HG03558 (cell line): ENCODE results near the gene ESRRA.

ENCODE experiments used
- ATAC-seq: cut with Tn5 transposase; IDR thresholded peaks from one replicate; pipeline ENCODE4 v1.9.1; 2021; ENCODE audit warnings: moderate number of reproducible peaks; ENCODE audit not compliant: unreplicated experiment; ENCODE audit errors: extremely low read depth

ESRRA gene

DNA sequence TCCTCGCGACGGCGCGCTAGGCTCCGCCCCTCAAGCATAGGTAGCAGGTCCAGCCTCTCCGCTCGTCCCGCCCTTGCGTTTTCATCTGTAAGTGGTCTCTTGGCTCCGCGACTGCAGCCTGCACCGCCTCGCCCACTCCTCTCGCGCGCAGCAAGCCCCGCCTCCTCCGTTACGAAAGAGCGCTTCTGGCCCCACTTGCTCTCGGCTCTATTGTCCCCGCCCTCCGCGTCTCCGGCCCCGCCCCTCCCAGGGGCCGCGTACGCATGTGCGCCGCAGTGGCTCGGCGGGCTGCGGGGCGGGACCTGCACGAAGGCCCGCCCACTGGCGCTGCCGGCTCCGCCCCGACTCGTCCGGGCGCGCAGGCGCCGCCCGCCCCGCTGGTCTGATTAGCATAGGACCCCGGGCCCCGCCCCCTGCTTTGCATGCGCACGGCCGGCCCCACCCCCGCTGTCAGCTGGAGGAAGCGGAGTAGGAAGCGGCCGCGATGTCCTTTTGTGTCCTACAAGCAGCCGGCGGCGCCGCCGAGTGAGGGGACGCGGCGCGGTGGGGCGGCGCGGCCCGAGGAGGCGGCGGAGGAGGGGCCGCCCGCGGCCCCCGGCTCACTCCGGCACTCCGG is at the start of gene ESRRA:
ESRRA (plus strand) TSS at position 450 of the 616 bp plus-strand sequence. CDS start 1,656 bp downstream, outside the sequence.
- ATAC-seq, result peak; percentile 56

GRCh38 chr11:64256300-64256699 is 49.0 kb upstream of the ESRRA start:
- ATAC-seq, result no peak

DNA sequence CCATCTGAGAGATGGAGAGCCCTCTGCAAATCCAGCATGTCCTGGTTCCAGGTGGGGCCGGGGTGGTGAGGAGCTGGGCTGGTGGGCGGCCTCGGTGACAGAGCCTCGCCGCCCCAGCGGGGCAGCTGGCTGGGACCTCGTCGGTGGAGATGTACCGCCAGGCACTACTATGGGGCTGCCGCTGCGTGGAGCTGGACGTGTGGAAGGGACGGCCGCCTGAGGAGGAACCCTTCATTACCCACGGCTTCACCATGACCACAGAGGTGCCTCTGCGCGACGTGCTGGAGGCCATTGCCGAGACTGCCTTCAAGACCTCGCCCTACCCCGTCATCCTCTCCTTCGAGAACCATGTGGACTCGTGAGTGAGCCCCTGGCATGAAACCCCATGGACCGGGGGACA is 47.0 kb upstream of the ESRRA start:
- ATAC-seq, result no peak

DNA sequence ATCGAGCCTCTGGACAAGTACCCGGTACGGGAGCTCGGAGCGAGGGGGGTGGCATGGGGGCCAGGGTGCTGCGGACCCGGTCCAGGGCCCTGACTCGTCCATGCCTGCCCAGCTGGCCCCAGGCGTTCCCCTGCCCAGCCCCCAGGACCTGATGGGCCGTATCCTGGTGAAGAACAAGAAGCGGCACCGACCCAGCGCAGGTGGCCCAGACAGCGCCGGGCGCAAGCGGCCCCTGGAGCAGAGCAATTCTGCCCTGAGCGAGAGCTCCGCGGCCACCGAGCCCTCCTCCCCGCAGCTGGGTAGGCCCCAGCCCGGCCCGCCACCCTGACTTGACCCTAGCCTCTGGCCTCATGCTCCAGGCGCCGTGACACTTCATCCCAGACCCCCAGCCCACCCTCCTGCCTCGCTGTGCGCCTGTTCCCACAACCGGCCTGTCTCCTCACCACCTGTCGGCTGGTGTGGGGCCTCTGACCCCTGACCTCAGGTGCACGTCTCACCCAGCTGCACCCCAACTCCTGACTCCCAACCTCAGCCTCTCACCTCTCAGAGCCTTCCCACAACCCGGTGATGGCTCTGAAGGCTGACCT is 46.3 kb upstream of the ESRRA start:
- ATAC-seq, result no peak

- no peak for ATAC-seq
Measured at GRCh38 chr11:64259533-64260067, 45.7 kb upstream of the ESRRA start.

GRCh38 chr11:64260147-64260708 is 45.1 kb upstream of the ESRRA start:
- ATAC-seq, result no peak

GRCh38 chr11:64261556-64262080 is 43.7 kb upstream of the ESRRA start:
- no peak for ATAC-seq

DNA sequence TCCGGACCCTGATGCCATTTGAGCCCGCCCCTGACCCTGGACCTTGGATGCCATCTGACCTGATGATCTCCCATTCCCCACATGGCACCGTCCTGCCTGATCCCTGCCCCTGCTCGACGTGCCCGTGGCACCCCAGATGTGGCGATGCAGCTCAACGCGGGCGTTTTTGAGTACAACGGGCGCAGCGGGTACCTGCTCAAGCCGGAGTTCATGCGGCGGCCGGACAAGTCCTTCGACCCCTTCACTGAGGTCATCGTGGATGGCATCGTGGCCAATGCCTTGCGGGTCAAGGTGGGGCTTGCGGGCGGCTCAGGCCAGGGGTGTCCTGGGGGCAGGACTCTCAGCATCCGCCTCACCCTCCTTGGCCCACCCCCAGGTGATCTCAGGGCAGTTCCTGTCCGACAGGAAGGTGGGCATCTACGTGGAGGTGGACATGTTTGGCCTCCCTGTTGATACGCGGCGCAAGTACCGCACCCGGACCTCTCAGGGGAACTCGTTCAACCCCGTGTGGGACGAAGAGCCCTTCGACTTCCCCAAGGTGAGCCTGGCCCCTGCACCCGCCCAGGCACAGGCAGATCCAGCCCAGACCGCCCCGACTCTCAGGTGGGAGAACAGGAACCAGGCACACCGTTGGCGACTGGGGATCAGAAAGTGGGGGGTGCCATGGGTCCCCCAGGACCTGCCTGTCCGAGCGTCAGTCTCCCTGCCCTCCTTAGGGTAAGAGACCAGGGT is 42.9 kb upstream of the ESRRA start:
- ATAC-seq, result no peak

GRCh38 chr11:64263021-64263946 is 42.0 kb upstream of the ESRRA start:
- ATAC-seq, result no peak

DNA sequence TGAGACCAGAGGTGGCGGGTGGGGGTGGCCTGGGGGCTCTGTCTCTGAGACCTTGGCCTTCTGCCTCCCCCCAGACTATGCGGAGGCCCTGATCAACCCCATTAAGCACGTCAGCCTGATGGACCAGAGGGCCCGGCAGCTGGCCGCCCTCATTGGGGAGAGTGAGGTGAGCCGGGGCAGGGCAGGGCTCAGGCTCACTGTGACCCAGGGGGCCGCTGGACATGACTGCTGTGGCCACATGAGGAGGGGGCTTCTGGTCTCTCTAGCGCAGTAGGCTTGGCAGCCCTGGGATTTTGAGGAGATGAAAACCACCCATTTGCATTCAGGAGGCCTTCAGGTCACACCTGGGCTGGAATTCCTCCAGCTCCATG is 41.4 kb upstream of the ESRRA start:
- no peak for ATAC-seq

DNA sequence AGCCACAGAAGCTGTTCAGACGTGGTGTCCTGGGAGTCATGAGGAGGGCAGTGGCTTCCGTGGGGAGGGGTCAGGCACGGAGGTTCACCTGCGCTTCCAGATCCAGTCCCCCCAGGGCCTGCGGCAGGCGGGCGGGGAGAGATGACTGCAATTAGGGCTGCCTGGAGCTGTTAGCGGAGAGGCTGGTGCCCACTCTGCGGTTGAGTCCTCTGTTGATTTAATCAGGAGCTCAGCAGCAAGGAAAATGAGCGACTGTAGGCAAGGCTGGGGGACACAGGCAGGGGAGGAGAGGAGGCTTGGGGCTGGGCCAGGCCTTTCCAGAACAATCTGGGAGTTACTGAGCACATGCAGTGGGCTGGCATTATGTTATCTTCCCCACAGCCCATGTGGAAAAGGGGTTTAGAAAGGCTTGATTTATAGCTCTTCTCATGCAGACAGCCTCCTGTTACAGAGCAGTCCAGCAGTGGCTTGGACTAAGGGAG is 40.9 kb upstream of the ESRRA start:
- ATAC-seq, result no peak

DNA sequence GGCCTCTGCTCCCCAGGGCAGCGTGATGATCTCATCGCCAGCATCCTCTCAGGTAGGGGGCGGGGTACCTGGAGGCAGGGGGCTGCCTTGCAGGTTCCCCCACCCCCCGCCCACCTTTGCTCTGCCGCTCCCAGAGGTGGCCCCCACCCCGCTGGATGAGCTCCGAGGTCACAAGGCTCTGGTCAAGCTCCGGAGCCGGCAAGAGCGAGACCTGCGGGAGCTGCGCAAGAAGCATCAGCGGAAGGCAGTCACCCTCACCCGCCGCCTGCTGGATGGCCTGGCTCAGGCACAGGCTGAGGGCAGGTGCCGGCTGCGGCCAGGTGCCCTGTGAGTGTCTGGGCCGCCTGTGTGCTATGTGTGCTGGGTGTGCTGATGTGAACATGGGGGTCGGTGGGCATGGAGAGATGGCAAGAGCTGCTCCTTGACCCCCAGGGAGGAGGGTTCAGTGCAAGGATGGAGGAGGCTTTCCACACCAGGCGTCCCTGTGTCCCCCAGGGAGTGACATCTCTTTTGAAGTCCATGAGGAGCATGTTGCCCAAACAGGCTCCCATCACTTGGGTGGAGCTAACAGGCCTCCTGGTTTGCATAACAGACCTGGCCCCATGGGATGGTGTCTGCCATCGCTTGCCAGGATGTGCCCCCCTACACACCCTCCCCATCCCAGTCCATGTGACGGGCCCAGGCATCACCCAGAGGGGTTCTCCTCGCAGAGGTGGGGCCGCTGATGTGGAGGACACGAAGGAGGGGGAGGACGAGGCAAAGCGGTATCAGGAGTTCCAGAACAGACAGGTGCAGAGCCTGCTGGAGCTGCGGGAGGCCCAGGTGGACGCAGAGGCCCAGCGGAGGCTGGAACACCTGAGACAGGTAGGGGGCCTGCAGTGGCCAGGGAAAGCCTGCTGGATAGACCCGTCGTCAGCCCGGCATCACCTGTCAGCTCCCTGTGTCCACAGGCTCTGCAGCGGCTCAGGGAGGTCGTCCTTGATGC is 39.9 kb upstream of the ESRRA start:
- ATAC-seq, result no peak

DNA sequence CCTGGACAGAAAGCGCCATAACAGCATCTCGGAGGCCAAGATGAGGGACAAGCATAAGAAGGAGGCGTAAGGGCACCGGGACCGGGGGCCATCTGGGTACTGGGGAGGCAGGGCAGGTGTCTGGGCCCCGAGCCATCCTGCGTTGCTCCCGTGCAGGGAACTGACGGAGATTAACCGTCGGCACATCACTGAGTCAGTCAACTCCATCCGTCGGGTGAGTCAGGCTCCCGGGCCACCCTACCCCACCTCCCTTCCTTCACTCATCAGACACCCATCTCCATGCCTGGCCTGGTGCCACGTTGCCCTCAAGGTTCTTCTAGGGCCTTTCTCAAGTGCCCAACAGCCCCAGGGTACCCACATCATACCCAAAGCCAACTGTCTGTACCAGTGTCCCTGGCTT is 39.0 kb upstream of the ESRRA start:
- no peak for ATAC-seq

- ATAC-seq, result no peak
Measured at GRCh38 chr11:64267207-64267945, 37.9 kb upstream of the ESRRA start.

DNA sequence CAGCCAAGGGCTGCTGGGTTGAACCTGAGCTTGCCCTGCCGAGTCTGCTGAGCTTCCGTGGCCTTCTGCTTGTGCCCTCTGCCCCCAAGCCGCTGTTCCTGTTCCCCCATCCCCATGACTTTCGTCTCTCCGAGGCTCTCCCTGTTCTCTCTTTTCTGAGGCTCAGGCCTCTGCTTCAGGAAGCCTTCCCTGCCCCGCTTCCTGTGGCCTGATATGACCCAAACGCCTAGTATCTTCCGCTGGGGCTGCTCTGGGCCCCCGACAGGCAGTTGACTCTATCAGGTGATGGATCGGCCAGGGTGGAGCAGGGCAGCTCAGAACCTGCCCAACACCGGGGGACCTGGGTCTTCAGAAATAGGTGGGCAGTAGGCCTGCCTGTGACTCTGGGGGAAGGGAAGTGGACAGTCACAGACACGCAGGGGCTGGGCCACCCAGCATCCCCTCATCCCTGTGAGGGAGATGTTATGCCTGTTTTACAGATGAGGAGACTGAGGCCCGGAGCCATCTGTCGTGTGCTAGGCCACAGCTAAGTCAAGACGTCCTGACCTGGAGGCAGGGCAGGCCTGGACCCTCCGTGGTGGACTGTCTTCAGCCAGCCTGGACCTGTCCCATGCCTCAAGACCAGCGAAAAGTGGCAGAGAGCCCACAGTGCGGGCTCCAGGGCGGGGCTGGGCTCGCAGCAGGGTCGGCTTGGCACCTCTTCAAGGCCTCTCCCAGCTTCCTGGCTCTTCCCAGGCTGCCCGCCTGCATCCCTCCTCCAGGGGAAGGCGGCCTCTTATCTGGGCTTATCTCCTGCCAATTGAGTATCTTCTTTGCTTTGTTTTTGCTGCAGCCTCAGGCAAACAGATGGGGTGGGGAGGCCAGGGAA is 37.1 kb upstream of the ESRRA start:
- no peak for ATAC-seq

DNA sequence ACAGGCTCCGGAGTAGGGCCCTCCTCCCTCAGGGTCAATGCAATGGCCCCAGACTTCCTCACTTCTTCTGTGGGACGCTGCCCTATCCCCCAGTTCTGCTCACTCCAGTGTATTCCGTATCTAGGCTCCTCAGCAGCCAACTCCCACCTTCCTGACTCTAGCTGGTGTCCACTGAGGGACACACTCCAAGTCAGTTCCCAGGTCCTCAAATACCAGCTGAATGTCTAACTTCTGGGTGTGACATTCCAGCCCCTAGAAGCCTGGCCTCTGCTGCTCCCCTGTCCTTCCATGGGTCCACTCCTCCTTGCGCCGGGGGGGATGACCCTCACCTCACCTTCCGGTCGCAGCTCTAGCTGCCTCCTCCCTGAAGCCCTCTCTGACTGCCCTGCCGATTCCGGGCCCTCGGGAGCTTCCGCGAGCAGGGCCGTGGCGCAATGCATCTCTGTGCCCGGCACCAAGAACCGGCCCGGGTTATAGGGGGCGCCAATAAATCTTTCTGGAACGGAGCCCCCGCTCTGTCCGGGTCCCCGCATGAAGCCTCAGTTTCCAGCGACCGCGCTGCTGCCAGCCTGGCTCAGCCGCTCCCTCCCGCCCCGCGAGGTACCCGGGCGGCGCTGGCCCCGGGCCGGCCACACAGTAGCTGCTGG is 36.3 kb upstream of the ESRRA start:
- ATAC-seq, result peak; percentile 9
